ENCODE measurements around the gene ETNK1. TPM values are rescaled to one million over a fixed set of nuclear protein-coding genes. Genes with fewer than 3 reads are reported as not detected.

Gene ETNK1
- total RNA-seq, 2 donors from 2014 or later: 23.9 to 25.1 TPM

DNA sequence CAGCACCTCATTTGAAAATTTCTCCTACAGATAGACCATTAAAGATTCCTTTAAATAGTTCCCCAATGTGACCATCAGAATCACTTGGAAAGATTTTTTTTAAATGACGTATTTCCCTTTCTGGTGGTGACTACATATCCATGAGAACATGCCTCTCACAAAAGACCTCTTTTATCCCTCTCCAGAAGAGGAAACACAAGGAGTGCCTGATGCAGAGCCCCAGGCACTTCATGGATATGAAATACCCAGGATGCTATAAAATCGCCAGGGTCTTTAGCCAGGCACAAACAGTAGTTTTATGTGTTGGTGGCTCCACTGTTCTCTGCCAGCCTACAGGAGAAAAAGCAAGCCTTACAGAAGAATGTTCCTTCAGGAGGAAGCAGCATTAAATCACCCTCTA, 97.1 kb downstream of the ETNK1 start:
- Histone ChIP-seq H3K36me3 (replicated peaks in 1 of 2; ENCODE audit: insufficient read depth in 1 of 2, low read depth in 2 of 2) (no peaks in the 10 kb centered on the region), H3K27ac (no peak overlapping the region), H3K4me3 (no peak overlapping the region), H3K4me1 (no peaks in the 10 kb centered on the region), H3K9me3 (no peaks in the 10 kb centered on the region), H3K27me3 (no peaks in the 10 kb centered on the region)
- no peak for ATAC-seq
- TF ChIP-seq POLR2A (IDR thresholded peaks at IDR 0.05) (no peak), CTCF (IDR thresholded peaks at IDR 0.05) (no peak)
- intact Hi-C loops (cut with DNase I): no loop called here
- DNase-seq: no peak
- 69 to 86% methylated on average over 2 of the region's 2 CpGs for WGBS, 2 donors

- no peaks in the 10 kb centered on the region for H3K9me3 ChIP-seq
- H3K27me3 ChIP-seq: no peaks in the 10 kb centered on the region
- intact Hi-C loops (cut with DNase I): no loop called here
- H3K27ac ChIP-seq: no peak overlapping the region
- 70 to 85% methylated on average over 1 of the region's 1 CpG for WGBS, 2 donors
- no peak overlapping the region for H3K4me3 ChIP-seq
- TF ChIP-seq CTCF (IDR thresholded peaks at IDR 0.05) (no peak), POLR2A (IDR thresholded peaks at IDR 0.05) (no peak)
- DNase-seq: no peak
- no peak for ATAC-seq
- H3K4me1 ChIP-seq: no peaks in the 10 kb centered on the region
- H3K36me3 ChIP-seq (replicated peaks in 1 of 2; ENCODE audit: insufficient read depth in 1 of 2, low read depth in 2 of 2): no peaks in the 10 kb centered on the region
Observed at GRCh38 chr12:22722779-22723178, 97.8 kb downstream of the ETNK1 start.

GRCh38 chr12:22728987-22729386, 104.0 kb downstream of the ETNK1 start:
- H3K36me3 ChIP-seq (replicated peaks in 1 of 2; ENCODE audit: insufficient read depth in 1 of 2, low read depth in 2 of 2): no peaks in the 10 kb centered on the region
- 27 to 33% methylated on average over 2 of the region's 2 CpGs for WGBS, 2 donors
- no peaks in the 10 kb centered on the region for H3K9me3 ChIP-seq
- DNase-seq: no peak
- H3K27ac ChIP-seq: no peak overlapping the region
- no peak for TF ChIP-seq POLR2A (IDR thresholded peaks at IDR 0.05)
- TF ChIP-seq CTCF (IDR thresholded peaks at IDR 0.05): no peak
- H3K4me3 ChIP-seq: no peak overlapping the region
- no peaks in the 10 kb centered on the region for H3K4me1 ChIP-seq
- intact Hi-C loops (cut with DNase I): no loop called here
- ATAC-seq: no peak
- H3K27me3 ChIP-seq: no peaks in the 10 kb centered on the region

DNA sequence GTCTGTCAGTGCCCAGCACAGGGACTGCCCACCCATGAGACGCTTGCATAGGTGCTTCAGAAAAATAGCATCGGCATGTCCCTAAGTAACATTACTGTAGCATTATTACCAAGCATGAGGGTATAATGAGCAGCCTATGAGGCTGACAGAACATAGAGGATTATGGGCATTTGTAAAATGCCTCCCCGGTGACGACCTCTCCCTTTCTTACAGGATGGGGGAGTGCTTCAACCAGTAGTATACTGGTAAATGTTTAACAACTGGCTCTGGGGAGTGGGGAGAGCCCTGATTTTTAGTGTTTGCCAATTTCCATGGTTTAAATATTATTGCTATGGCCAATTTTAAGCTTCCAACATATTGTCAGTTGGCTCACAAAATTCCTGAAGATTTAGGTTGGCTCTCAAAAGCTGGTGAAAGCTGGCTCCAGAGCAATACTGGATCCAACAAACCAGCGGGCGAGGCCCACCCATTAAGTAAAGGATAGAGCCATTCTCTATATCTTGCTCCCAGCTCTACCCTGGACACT, 104.5 kb downstream of the ETNK1 start:
- H3K4me1 ChIP-seq: no peaks in the 10 kb centered on the region
- no peak overlapping the region for H3K4me3 ChIP-seq
- H3K36me3 ChIP-seq (replicated peaks in 1 of 2; ENCODE audit: insufficient read depth in 1 of 2, low read depth in 2 of 2): no peaks in the 10 kb centered on the region
- no peaks in the 10 kb centered on the region for H3K27me3 ChIP-seq
- no peak for DNase-seq
- TF ChIP-seq POLR2A (IDR thresholded peaks at IDR 0.05) (no peak), CTCF (IDR thresholded peaks at IDR 0.05) (no peak)
- H3K9me3 ChIP-seq: no peaks in the 10 kb centered on the region
- no peak for ATAC-seq
- intact Hi-C loops (cut with DNase I): no loop called here
- 68 to 71% methylated on average over 6 of the region's 6 CpGs for WGBS, 2 donors
- H3K27ac ChIP-seq: peak overlapping the region in 1 of 4 donors; percentile 32

GRCh38 chr12:22729957-22730443, 105.0 kb downstream of the ETNK1 start:
- peak; percentile 55 for ATAC-seq

More at GRCh38 chr12:22729957-22730443, 105.0 kb downstream of the ETNK1 start:
- Histone ChIP-seq H3K4me1 (no peaks in the 10 kb centered on the region), H3K36me3 (replicated peaks in 1 of 2; ENCODE audit: insufficient read depth in 1 of 2, low read depth in 2 of 2) (no peaks in the 10 kb centered on the region), H3K27me3 (no peaks in the 10 kb centered on the region), H3K4me3 (no peak overlapping the region), H3K9me3 (no peaks in the 10 kb centered on the region), H3K27ac (peak overlapping the region in 1 of 4 donors; percentile 32)
- intact Hi-C loops (cut with DNase I): no loop called here
- DNase-seq: no peak
- TF ChIP-seq CTCF (IDR thresholded peaks at IDR 0.05) (no peak), POLR2A (IDR thresholded peaks at IDR 0.05) (no peak)
- 58 to 64% methylated on average over 3 of the region's 3 CpGs for WGBS, 2 donors
